K562 (cell line): ENCODE data around the gene TCEAL2. TPM values are rescaled to one million over a fixed set of nuclear protein-coding genes. Genes with fewer than 3 reads are reported as not detected.

Experiments used
- ATAC-seq: fragments of 200-7000 bp; cut with Tn5 transposase; 3 replicates; pipeline ENCODE4 v1.9.1; 2020; ENCODE audit warnings: moderate library complexity
- BruUV-seq: library from RNA; stranded (reverse); fragments of 400-500 nt; replicated peaks from 2 replicates; lab custom pipeline; 2021; lab: Mats Ljungman, UMichigan
- CTCF ChIA-PET: fragments of 300-600 bp; formaldehyde crosslinking; extraction: SDS; loops from one replicate; lab custom pipeline; 2021; ENCODE audit warnings: low intra/inter-chr PET ratio; lab: Yijun Ruan, JAX
- POLR2A ChIA-PET: fragments of 300-600, 350-650 bp; sonication (Branson Sonifier 250); formaldehyde crosslinking; extraction: SDS; loops from one replicate; lab custom pipeline; 2021; ENCODE audit warnings: antibody characterized with exemption, inconsistent platforms; lab: Yijun Ruan, JAX
- DNase-seq, 4 experiments: peaks; one replicate each; pipeline versions ENCODE4 v3.0.0 to v3.0.0-alpha.2; 2011 to 2018; ENCODE audit warnings: low spot score in 3 of 4, mixed read lengths in 3 of 4; ENCODE audit errors: extremely low read depth in 1 of 4
- FAIRE-seq: peaks from 2 replicates; lab custom pipeline; 2011; peaks lifted over from hg19 to GRCh38; lab: Jason Lieb, UNC
- H2AFZ ChIP-seq: 2 replicates; pipeline ENCODE4 v1.6.0; 2011; ENCODE audit warnings: low read depth, low read length, control low read depth, inconsistent platforms
- H3K27ac ChIP-seq: fragments of 200-600 bp; 3 replicates; pipeline ENCODE4 v1.8.0; 2011; ENCODE audit warnings: low read depth, mild to moderate bottlenecking, control low read depth, inconsistent platforms, low read length, moderate library complexity, mixed read lengths; ENCODE audit errors: extremely low read depth
- H3K27me3 ChIP-seq, 2 experiments: fragments of 300-600 bp in 1 of 2; 2 replicates in 1 of 2; 3 replicates in 1 of 2; pipeline versions ENCODE4 v1.6.0 to v1.8.0; 2011; ENCODE audit warnings: inconsistent platforms in 2 of 2, low read length in 2 of 2, mild to moderate bottlenecking in 1 of 2, mixed read lengths in 1 of 2, moderate library complexity in 1 of 2; ENCODE audit not compliant: control insufficient read depth in 2 of 2, insufficient read depth in 2 of 2
- H3K36me3 ChIP-seq: fragments of 300-600 bp; 3 replicates; pipeline ENCODE4 v1.8.0; 2011; ENCODE audit warnings: mild to moderate bottlenecking, low read length, inconsistent platforms; ENCODE audit not compliant: control insufficient read depth, insufficient read depth
- H3K4me1 ChIP-seq, 2 experiments: fragments of 200-600 bp in 1 of 2; replicated peaks in 1 of 2; 2 replicates in 1 of 2; 3 replicates in 1 of 2; pipeline versions ENCODE4 v1.5.1 to v1.8.0; 2011; ENCODE audit warnings: inconsistent platforms in 2 of 2, low read length in 2 of 2, mild to moderate bottlenecking in 1 of 2, mixed read lengths in 1 of 2, moderate library complexity in 1 of 2; ENCODE audit not compliant: control insufficient read depth in 2 of 2, insufficient read depth in 2 of 2
- H3K4me2 ChIP-seq: 2 replicates; pipeline ENCODE4 v1.6.1; 2011; ENCODE audit warnings: low read length, control low read depth, inconsistent platforms, mixed read lengths; ENCODE audit not compliant: insufficient read depth
- H3K4me3 ChIP-seq: fragments of 200-600 bp; sonication (generic), shearing (Covaris generic); 2 replicates; pipeline ENCODE4 v1.5.1; 2016; ENCODE audit warnings: control low read depth, inconsistent platforms
- H3K79me2 ChIP-seq: fragments of 200-600 bp; 3 replicates; pipeline ENCODE4 v1.8.0; 2011; ENCODE audit warnings: low read length, inconsistent platforms; ENCODE audit not compliant: control insufficient read depth, insufficient read depth
- H3K9ac ChIP-seq, 2 experiments: 2 replicates each; pipeline versions ENCODE4 v1.6.0 to v1.6.1; 2011; ENCODE audit warnings: low read depth in 2 of 2, low read length in 2 of 2, control low read depth in 1 of 2, inconsistent platforms in 1 of 2, mild to moderate bottlenecking in 1 of 2, mixed read lengths in 1 of 2; ENCODE audit not compliant: insufficient read depth in 1 of 2
- H3K9me1 ChIP-seq: one replicate; pipeline ENCODE4 v1.6.0; 2011; ENCODE audit warnings: inconsistent platforms, mild to moderate bottlenecking, low read length, moderate library complexity; ENCODE audit not compliant: control insufficient read depth, insufficient read depth
- H3K9me3 ChIP-seq: replicated peaks from 2 replicates; pipeline ENCODE4 v1.5.1; 2011; ENCODE audit warnings: low read depth, low read length, inconsistent platforms; ENCODE audit not compliant: control insufficient read depth, insufficient read depth
- H4K20me1 ChIP-seq: replicated peaks from 2 replicates; pipeline ENCODE4 v1.6.1; 2011; ENCODE audit warnings: low read length, inconsistent platforms, mixed read lengths; ENCODE audit not compliant: control insufficient read depth, insufficient read depth
- RAD21 ChIP-seq, 2 experiments: fragments of 250-450 bp in 1 of 2; fragments of 450-650 bp in 1 of 2; sonication (Bioruptor Pico) in 1 of 2; formaldehyde crosslinking in 1 of 2; IDR thresholded peaks in 1 of 2; conservative IDR thresholded peaks in 1 of 2; 2 replicates each; pipeline versions ENCODE4 v1.4.0 to v1.8.0; 2020 to 2022; ENCODE audit warnings: mild to moderate bottlenecking in 2 of 2, moderate library complexity in 1 of 2
- SMAD2 ChIP-seq: fragments of 150-350 bp; IDR thresholded peaks from 2 replicates; pipeline ENCODE4 v1.6.1; 2014; ENCODE audit warnings: low read depth, mild to moderate bottlenecking, low read length
- WGBS: fragments of 100-300 bp; shearing (Covaris generic); methylation state at CpG from one replicate; pipeline ENCODE4 v1.1.6; 2016; ENCODE audit warnings: low coverage, mixed read lengths; ENCODE audit not compliant: insufficient coverage; ENCODE audit errors: missing lambda C conversion rate; 5-methylcytosine and 5-hydroxymethylcytosine counted together
- in situ Hi-C: fragments of 300-500 bp; cut with MboI; formaldehyde crosslinking; loops from 4 replicates; pipeline ENCODE4 v1.15.0; 2018; ENCODE audit warnings: inconsistent platforms, mixed read lengths
- intact Hi-C: fragments of 100-400 bp; cut with micrococcal nuclease; formaldehyde crosslinking; loops from 2 replicates; pipeline ENCODE4 v1.14.2; 2022
- polyA plus RNA-seq, 8 experiments: library from polyadenylated mRNA; depleted of rRNA in 4 of 8; stranded (reverse) in 5 of 8; unstranded in 3 of 8; fragments of >200 nt; fragmentation: Nextera tagmentation in 2 of 8; fragmentation: Illumina TruSeq in 1 of 8; extraction: Ambion mirVana in 2 of 8; extraction: Trizol in 1 of 8; gene quantifications; 2 replicates each; pipeline versions ENCODE4 v1.2.1 to v1.2.3, GENCODE V29; 2011 to 2014; ENCODE audit warnings: inconsistent platforms in 1 of 8, missing spikeins in 1 of 8
- total RNA-seq, 7 experiments: library from RNA; depleted of rRNA in 6 of 7; stranded (reverse); fragments of >200 nt in 6 of 7; fragmentation: Illumina TruSeq in 2 of 7; extraction: Trizol in 2 of 7; gene quantifications; 2 replicates each; pipeline versions ENCODE4 v1.2.1 to v1.2.3, GENCODE V29; 2011 to 2021; ENCODE audit warnings: low replicate concordance in 1 of 7
- TF ChIP-seq, protein P1 (sequence below), 3 experiments: IDR thresholded peaks in 2 of 3; conservative IDR thresholded peaks in 1 of 3; 2 replicates each; pipeline ENCODE4 v1.5.1; 2011 to 2012; ENCODE audit warnings: low read length in 3 of 3, mild to moderate bottlenecking in 3 of 3, control low read depth in 2 of 3, improper control_type of control experiment in 1 of 3, inconsistent platforms in 1 of 3, low read depth in 1 of 3, mixed read lengths in 1 of 3, moderate library complexity in 1 of 3; ENCODE audit not compliant: insufficient read depth in 2 of 3

The TCEAL2 gene
- total and polyA plus RNA-seq, 9 of the 15 experiments (the other 6 are each of a cell fraction or from before 2014, with no cell fraction given) = not detected

DNA sequence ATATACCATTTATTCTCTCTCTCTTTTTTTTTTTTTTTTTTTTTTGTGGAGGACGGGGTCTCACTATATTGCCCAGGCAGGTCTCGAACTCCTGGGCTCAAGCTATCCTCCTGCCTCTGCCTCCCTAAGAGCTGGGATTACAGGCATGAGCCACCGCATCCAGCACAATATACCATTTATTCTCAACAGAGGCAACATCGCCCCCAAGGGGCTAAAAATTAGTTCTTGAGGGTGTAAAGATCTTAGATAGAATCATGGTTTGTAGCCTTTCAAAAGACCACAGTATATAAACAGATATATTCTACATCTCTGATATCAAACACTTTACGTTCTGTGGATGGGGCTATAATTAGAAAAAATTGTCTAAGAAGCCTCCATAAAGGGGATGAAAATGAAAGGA, 39.8 kb upstream of the TCEAL2 start:
- POLR2A ChIA-PET = no interaction called here
- no peaks in the 10 kb centered on the region for H3K9me3 ChIP-seq
- WGBS = 0% methylated on average over 2 of the region's 5 CpGs
- no peaks in the 10 kb centered on the region for H3K9me1 ChIP-seq
- H3K27ac ChIP-seq = no peak overlapping the region
- DNase-seq (peak in 1 of 4 experiments; percentile 7), ATAC-seq (0 out of 3 replicates have a peak, but pooled peaks have one; percentile 45), FAIRE-seq (no peak)
- H3K36me3 ChIP-seq = no peaks in the 10 kb centered on the region
- H3K9ac ChIP-seq = no peak overlapping the region
- CTCF ChIA-PET = no interaction called here
- TF ChIP-seq, protein P1, sequence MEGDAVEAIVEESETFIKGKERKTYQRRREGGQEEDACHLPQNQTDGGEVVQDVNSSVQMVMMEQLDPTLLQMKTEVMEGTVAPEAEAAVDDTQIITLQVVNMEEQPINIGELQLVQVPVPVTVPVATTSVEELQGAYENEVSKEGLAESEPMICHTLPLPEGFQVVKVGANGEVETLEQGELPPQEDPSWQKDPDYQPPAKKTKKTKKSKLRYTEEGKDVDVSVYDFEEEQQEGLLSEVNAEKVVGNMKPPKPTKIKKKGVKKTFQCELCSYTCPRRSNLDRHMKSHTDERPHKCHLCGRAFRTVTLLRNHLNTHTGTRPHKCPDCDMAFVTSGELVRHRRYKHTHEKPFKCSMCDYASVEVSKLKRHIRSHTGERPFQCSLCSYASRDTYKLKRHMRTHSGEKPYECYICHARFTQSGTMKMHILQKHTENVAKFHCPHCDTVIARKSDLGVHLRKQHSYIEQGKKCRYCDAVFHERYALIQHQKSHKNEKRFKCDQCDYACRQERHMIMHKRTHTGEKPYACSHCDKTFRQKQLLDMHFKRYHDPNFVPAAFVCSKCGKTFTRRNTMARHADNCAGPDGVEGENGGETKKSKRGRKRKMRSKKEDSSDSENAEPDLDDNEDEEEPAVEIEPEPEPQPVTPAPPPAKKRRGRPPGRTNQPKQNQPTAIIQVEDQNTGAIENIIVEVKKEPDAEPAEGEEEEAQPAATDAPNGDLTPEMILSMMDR (IDR thresholded peaks at IDR 0.05 in 2 of 3, conservative IDR thresholded peaks at IDR 0.05 in 1 of 3; ENCODE audit: insufficient read depth in 2 of 3, low read depth in 1 of 3, low read length in 3 of 3) = peak in 1 of 3 experiments; percentile 17; a peak in 1 of 6 replicates
- TF ChIP-seq SMAD2 = no peak
- TF ChIP-seq RAD21 (CRISPR knock-in tag; conservative IDR thresholded peaks at IDR 0.05 in 1 of 2, IDR thresholded peaks at IDR 0.05 in 1 of 2) = peak in 1 of 2 experiments; percentile 31; a peak in 2 of 4 replicates
- no TSS peak for BruUV-seq
- no peak overlapping the region for H3K4me2 ChIP-seq
- H3K27me3 ChIP-seq = no peaks in the 10 kb centered on the region
- H4K20me1 ChIP-seq = no peaks in the 10 kb centered on the region
- no peaks in the 10 kb centered on the region for H3K79me2 ChIP-seq
- H2AFZ ChIP-seq = no peak overlapping the region
- H3K4me3 ChIP-seq = no peak overlapping the region
- in situ Hi-C loops (no loop called here), intact Hi-C loops (loop anchor here (5.0 kb wide), 1 partner anchor 488 kb away; no protein-coding TSS in a partner anchor)
- H3K4me1 ChIP-seq = no peaks in the 10 kb centered on the region
